Fibroblast of pulmonary artery (primary cell): ENCODE results near the gene MYO1B.

ENCODE experiments used
- DNase-seq: peaks from one replicate; pipeline ENCODE4 v3.0.0-alpha.2; 2010; ENCODE audit warnings: low read depth
- H3K4me3 ChIP-seq: replicated peaks from 2 replicates; pipeline ENCODE4 v1.5.1; 2011; ENCODE audit warnings: low read depth, mild to moderate bottlenecking, control low read depth, low read length, moderate library complexity
- TF ChIP-seq, protein P1 (sequence below): IDR thresholded peaks from 2 replicates; pipeline ENCODE4 v1.5.1; 2011; ENCODE audit warnings: mild to moderate bottlenecking, control low read depth, low read length, inconsistent platforms; ENCODE audit errors: missing control alignments

MYO1B gene

DNA sequence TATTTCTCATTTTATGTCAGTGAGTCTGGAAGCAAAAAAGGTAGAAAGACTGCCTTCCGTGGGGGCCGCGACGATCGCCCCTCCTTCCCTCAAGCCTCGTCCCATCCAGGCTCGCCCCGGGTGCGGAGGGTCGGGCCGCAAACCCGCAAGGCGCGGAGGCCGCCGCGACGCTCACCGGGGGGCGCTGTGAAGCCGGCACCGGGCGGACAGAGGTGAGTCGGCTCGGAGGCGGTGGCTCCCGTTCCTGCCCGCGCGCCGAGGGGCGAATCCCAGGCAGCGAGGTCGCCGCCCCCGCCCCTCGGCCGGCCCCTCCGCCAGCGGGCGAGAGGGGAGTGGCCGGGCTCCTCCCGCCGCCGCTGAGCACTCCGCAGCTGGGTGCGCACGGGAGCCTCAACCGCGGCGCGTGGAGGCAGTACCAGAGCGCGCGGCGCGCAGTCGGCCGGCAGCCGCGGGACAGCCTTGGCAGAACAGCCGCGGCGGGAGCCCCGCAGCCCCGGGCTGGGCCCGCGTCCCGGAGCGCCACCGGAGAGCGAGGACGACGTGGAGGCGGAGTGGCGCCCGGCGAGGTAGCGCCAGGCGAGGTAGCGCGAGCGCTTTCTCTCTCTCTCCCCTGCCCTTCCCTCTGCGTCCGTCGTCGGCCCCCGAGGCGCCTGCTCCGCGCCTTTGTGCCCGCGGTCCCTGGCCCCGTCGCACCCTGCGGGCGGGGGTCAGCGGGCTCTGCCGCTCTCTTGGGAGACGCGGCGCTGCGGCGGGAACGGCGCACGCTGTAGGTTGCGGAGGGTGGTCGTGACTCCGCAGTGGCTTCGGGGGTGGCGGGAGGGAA, at the start of gene MYO1B:
MYO1B (plus strand) TSS at position 359 of the 823 bp plus-strand sequence. CDS start 31,492 bp downstream, outside the sequence.
- TF ChIP-seq, protein P1, sequence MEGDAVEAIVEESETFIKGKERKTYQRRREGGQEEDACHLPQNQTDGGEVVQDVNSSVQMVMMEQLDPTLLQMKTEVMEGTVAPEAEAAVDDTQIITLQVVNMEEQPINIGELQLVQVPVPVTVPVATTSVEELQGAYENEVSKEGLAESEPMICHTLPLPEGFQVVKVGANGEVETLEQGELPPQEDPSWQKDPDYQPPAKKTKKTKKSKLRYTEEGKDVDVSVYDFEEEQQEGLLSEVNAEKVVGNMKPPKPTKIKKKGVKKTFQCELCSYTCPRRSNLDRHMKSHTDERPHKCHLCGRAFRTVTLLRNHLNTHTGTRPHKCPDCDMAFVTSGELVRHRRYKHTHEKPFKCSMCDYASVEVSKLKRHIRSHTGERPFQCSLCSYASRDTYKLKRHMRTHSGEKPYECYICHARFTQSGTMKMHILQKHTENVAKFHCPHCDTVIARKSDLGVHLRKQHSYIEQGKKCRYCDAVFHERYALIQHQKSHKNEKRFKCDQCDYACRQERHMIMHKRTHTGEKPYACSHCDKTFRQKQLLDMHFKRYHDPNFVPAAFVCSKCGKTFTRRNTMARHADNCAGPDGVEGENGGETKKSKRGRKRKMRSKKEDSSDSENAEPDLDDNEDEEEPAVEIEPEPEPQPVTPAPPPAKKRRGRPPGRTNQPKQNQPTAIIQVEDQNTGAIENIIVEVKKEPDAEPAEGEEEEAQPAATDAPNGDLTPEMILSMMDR, result peak; percentile 23
- peak; percentile 77 for DNase-seq
- H3K4me3 ChIP-seq, result peak within 1 kb of the TSS; percentile 78

DNA sequence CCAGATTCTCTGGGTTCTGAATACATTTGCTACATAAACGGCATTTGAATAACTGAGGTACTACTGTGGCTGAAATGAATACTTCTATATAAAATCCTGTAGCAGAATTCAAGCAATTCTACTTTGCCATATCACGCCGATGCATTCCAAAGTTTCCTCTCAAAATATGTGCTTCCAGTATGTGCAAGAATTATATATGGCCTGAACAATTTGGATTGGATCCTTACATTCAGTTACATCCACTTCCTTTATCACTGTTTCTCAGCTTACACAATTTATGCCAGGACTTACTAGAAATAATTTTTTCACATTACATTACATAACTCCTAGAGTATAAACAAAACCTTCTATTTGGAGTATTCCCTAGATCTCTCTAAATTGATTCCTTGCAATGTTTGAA, 48.1 kb upstream of the MYO1B start:
- no peak overlapping the region for H3K4me3 ChIP-seq
- TF ChIP-seq, protein P1, result no peak
- DNase-seq, result no peak

DNA sequence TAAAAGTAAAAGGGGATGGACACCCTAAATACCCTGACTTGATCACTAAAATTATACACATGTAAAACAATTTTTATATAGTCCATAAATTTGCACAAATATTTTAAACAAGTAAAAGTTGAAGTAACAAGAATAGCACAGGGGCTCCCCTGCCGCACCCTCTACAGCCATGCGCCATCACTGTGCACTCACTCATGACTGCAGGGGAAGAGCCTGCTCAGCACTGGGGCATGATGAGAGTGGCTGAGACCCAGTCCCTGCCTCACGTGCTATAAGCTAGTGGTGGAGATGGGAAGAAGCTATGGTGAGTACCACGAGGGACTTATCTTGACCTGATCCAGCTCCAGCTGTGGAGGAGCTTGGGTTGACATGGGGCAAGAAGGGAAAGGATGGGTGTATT, 46.9 kb upstream of the MYO1B start:
- no peak for DNase-seq
- TF ChIP-seq, protein P1, result no peak
- H3K4me3 ChIP-seq, result no peak overlapping the region

DNA sequence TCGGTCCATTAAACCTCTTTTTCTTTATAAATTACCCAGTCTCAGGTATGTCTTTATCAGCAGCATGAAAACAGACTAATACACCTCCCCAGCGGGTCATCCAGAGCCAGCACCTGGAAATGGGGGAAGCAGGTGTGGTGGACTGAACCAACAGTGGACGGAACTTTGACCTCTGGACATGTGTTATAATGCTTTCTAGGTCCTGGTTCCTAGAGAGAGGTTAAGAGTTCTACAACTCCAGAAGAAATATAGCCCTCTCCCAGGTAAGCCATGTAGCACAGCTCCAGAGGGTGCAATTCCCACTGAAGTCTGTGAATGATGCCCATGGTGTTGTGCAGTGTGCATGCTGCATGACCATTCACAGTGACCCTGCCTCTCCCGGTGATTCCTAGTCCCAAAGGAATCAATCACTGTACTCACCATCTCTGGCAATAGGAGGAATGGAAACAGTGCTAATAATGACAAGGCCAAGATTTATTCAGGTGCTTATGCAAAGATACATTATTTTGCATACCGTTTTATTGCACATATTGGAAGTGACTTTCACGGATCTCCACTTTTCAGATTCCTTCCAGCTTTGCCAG, 45.2 kb upstream of the MYO1B start:
- no peak for DNase-seq
- H3K4me3 ChIP-seq, result no peak overlapping the region
- TF ChIP-seq, protein P1, result no peak

DNA sequence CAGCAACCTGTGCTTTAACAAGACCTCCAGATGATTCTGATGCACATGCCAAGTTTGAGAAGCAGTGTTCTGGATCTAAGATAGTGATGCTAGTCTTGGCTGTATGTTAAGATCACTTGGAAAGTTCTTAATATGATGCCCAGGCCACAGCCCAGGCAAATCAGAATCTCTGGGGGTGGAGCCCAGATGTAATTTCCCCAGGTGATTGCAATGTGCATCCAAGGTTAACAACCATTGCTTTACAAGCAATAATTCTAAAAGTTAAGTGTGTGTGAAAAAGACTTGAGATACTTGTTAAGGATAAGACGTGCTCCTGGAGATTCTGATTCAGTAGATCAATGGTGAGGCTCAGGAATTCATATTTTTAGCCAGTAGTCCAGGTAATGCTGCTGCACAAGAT, 44.3 kb upstream of the MYO1B start:
- DNase-seq, result no peak
- TF ChIP-seq, protein P1, result no peak
- H3K4me3 ChIP-seq, result no peak overlapping the region

DNA sequence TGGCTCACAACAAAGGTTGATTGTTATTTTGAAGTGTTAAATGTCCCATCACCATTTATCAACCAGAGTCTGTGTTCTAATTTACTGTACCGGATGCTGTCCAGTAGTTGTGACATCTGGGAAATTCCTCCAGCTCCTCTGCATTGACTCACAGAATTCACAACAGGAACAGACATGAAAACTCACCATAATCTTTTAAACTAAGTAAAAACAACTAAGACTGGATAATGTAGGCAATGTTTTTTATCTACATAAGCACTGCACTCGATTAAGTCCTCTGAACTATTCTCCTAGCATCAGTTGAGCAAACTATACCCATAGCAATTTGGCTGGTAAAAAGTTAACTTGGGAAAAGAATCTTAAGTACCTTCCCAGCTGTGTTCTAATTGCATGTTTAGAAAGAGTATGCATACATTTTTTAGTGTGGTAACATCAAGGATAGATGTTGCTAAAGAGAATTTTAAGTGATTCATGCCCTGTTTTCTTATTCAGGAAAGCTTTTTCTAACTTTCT, 42.9 kb upstream of the MYO1B start:
- TF ChIP-seq, protein P1, result no peak
- DNase-seq, result peak; percentile 92
- no peak overlapping the region for H3K4me3 ChIP-seq
